Trophoblast cell (in vitro differentiated cells and primary cell): ENCODE results near the gene SGMS1.

Experiments
- DNase-seq, 2 donors: peaks; one replicate each; pipeline ENCODE4 v3.0.0-alpha.2; 2016
- H2AFZ ChIP-seq: 2 replicates; pipeline ENCODE4 v1.6.1; 2013; ENCODE audit warnings: low read length, moderate library complexity, mild to moderate bottlenecking; ENCODE audit not compliant: insufficient read depth, poor library complexity
- H2AK5ac ChIP-seq: 2 replicates; pipeline ENCODE4 v1.6.1; 2013; ENCODE audit warnings: mild to moderate bottlenecking, low read length
- H2BK120ac ChIP-seq: 2 replicates; pipeline ENCODE4 v1.6.1; 2013; ENCODE audit warnings: low read length, mild to moderate bottlenecking, moderate library complexity; ENCODE audit not compliant: insufficient read depth, poor library complexity
- H2BK12ac ChIP-seq: 2 replicates; pipeline ENCODE4 v1.6.1; 2013; ENCODE audit warnings: mild to moderate bottlenecking, low read length, moderate library complexity
- H2BK5ac ChIP-seq: 2 replicates; pipeline ENCODE4 v1.6.1; 2013; ENCODE audit warnings: low read length, low read depth, moderate library complexity, mild to moderate bottlenecking; ENCODE audit not compliant: poor library complexity
- H3K14ac ChIP-seq: 2 replicates; pipeline ENCODE4 v1.6.1; 2013; ENCODE audit warnings: mild to moderate bottlenecking, low read length
- H3K18ac ChIP-seq: 2 replicates; pipeline ENCODE4 v1.6.1; 2013; ENCODE audit warnings: mild to moderate bottlenecking, low read length
- H3K23ac ChIP-seq: 2 replicates; pipeline ENCODE4 v1.6.1; 2013; ENCODE audit warnings: low read length
- H3K27ac ChIP-seq: 2 replicates; pipeline ENCODE4 v1.5.1; 2013; ENCODE audit warnings: low read depth, mild to moderate bottlenecking, inconsistent platforms, low read length, moderate library complexity
- H3K27me3 ChIP-seq: 2 replicates; pipeline ENCODE4 v1.6.1; 2013; ENCODE audit warnings: inconsistent platforms, mild to moderate bottlenecking, low read length, moderate library complexity; ENCODE audit not compliant: insufficient read depth
- H3K36me3 ChIP-seq, 2 experiments: 1 replicate in 1 of 2; 2 replicates in 1 of 2; pipeline ENCODE4 v1.6.1; 2013; ENCODE audit warnings: low read length in 2 of 2, mild to moderate bottlenecking in 2 of 2, moderate library complexity in 1 of 2; ENCODE audit not compliant: insufficient read depth in 2 of 2, control insufficient read depth in 1 of 2
- H3K4ac ChIP-seq: 2 replicates; pipeline ENCODE4 v1.6.1; 2013; ENCODE audit warnings: low read depth, mild to moderate bottlenecking, low read length, moderate library complexity
- H3K4me1 ChIP-seq, 2 experiments: 1 replicate in 1 of 2; 2 replicates in 1 of 2; pipeline ENCODE4 v1.6.1; 2013; ENCODE audit warnings: low read length in 2 of 2, mild to moderate bottlenecking in 2 of 2, moderate library complexity in 1 of 2; ENCODE audit not compliant: insufficient read depth in 2 of 2, control insufficient read depth in 1 of 2
- H3K4me2 ChIP-seq: 2 replicates; pipeline ENCODE4 v1.6.1; 2013; ENCODE audit warnings: inconsistent platforms, mild to moderate bottlenecking, low read length, moderate library complexity
- H3K4me3 ChIP-seq: 2 replicates; pipeline ENCODE4 v1.5.1; 2013; ENCODE audit warnings: mild to moderate bottlenecking, low read depth, low read length, inconsistent platforms
- H3K79me1 ChIP-seq: one replicate; pipeline ENCODE4 v1.6.1; 2013; ENCODE audit warnings: low read length
- H3K79me2 ChIP-seq: 2 replicates; pipeline ENCODE4 v1.6.1; 2013; ENCODE audit warnings: low read length, mild to moderate bottlenecking; ENCODE audit not compliant: control insufficient read depth, insufficient read depth, poor library complexity
- H3K9ac ChIP-seq: 2 replicates; pipeline ENCODE4 v1.6.1; 2013; ENCODE audit warnings: mild to moderate bottlenecking, low read length
- H3K9me3 ChIP-seq: 2 replicates; pipeline ENCODE4 v1.6.1; 2013; ENCODE audit warnings: low read depth, mild to moderate bottlenecking, control low read depth, inconsistent platforms, low read length; ENCODE audit not compliant: insufficient read depth
- H4K12ac ChIP-seq: 2 replicates; pipeline ENCODE4 v1.6.1; 2013; ENCODE audit warnings: low read depth, mild to moderate bottlenecking, low read length, moderate library complexity
- H4K8ac ChIP-seq: 2 replicates; pipeline ENCODE4 v1.6.1; 2013; ENCODE audit warnings: low read depth, mild to moderate bottlenecking, low read length, moderate library complexity
- H4K91ac ChIP-seq: one replicate; pipeline ENCODE4 v1.6.1; 2013; ENCODE audit warnings: low read depth, mild to moderate bottlenecking, low read length, moderate library complexity
- WGBS: extraction: QIAGEN DNeasy Blood & Tissue Kit; methylation state at CpG from one replicate; pipeline ENCODE4 v1.1.7; 2013; ENCODE audit warnings: missing lambda C conversion rate; ENCODE audit not compliant: insufficient read length, insufficient coverage; ENCODE audit errors: extremely low coverage; 5-methylcytosine and 5-hydroxymethylcytosine counted together

SGMS1 gene

GRCh38 chr10:50322077-50322476, 301.7 kb downstream of the SGMS1 start:
- Histone ChIP-seq H3K9ac (no peak overlapping the region), H2BK5ac (no peak overlapping the region), H3K36me3 (no peaks in the 10 kb centered on the region), H2BK120ac (no peak overlapping the region), H3K14ac (no peak overlapping the region), H3K27ac (no peak overlapping the region), H3K79me1 (no peaks in the 10 kb centered on the region), H3K23ac (no peak overlapping the region), H3K4me1 (peaks cover 0 to 3% of the 10 kb centered on the region in 2 experiments), H3K18ac (no peak overlapping the region), H2AFZ (no peak overlapping the region), H3K79me2 (no peaks in the 10 kb centered on the region), H2BK12ac (no peak overlapping the region), H4K12ac (no peak overlapping the region), H3K4ac (no peak overlapping the region), H3K4me2 (no peak overlapping the region), H3K27me3 (no peaks in the 10 kb centered on the region), H4K91ac (no peak overlapping the region), H3K9me3 (no peaks in the 10 kb centered on the region), H2AK5ac (no peak overlapping the region), H4K8ac (no peak overlapping the region), H3K4me3 (no peak overlapping the region)
- WGBS: no CpG with 5 or more reads among the region's 3 CpGs
- DNase-seq: peak; percentile 45 to 66

- no peak overlapping the region for H2AFZ ChIP-seq
- no peaks in the 10 kb centered on the region for H3K79me1 ChIP-seq
- no peak overlapping the region for H2BK12ac ChIP-seq
- H3K18ac ChIP-seq: no peak overlapping the region
- H3K36me3 ChIP-seq: no peaks in the 10 kb centered on the region
- no peak overlapping the region for H3K4me3 ChIP-seq
- H2AK5ac ChIP-seq: no peak overlapping the region
- no peak overlapping the region for H4K8ac ChIP-seq
- H2BK5ac ChIP-seq: no peak overlapping the region
- no peak overlapping the region for H4K91ac ChIP-seq
- DNase-seq: no peak
- no peaks in the 10 kb centered on the region for H3K79me2 ChIP-seq
- no peak overlapping the region for H3K23ac ChIP-seq
- no peak overlapping the region for H3K27ac ChIP-seq
- no peak overlapping the region for H3K14ac ChIP-seq
- no peak overlapping the region for H3K4ac ChIP-seq
- H2BK120ac ChIP-seq: no peak overlapping the region
- H3K27me3 ChIP-seq: no peaks in the 10 kb centered on the region
- H4K12ac ChIP-seq: no peak overlapping the region
- H3K4me2 ChIP-seq: no peak overlapping the region
- no peak overlapping the region for H3K9ac ChIP-seq
- H3K4me1 ChIP-seq: no peaks in the 10 kb centered on the region
- H3K9me3 ChIP-seq: no peaks in the 10 kb centered on the region
Measured at GRCh38 chr10:50318129-50318528, 305.6 kb downstream of the SGMS1 start.

DNA sequence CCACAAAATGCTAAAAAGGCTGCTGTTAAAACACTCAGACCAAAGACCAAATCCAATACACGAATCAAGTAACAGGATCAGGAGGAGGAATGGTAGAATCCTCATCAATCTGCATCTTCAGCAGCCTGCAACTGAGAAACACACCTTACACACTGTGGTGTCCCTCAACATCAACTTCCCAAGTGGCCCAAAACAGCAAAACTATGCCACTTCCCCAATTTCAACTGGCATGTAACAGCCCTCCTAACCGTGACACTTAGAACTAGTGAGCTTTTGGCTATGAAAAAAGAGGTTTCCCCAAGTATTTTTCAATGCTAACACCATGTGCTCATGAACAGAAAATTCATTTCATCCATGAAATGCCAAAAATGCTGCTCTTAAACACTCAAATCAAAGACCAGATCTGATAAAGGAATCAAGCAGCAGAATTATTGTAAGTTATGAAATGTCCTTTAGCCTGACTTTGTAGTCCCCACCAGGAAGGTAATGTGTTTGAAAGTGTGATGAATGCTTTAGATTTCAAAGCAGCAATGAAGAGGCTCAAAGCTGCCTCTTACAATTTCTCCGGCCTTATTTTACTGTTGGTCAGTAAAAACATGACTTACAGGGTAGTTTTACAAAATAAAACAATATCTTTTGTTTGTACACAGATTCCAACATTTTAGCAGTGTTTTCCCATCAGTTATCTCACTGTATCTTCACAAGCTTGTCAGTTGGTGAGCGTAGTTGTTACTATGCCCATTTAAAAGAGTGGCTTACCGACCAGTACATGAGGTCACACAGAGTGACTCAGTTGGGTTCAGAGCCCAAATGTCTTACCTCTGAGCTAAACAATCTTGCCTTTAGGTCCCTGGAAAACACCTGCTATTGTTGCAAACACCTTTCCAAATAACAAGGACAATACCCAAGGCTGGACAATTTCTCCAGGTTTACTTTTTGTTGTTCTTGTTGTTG, 306.8 kb downstream of the SGMS1 start:
- H2AFZ ChIP-seq: no peak overlapping the region
- peak; percentile 67 to 76 for DNase-seq
- H3K18ac ChIP-seq: no peak overlapping the region
- H3K36me3 ChIP-seq: no peaks in the 10 kb centered on the region
- H3K4me1 ChIP-seq: no peaks in the 10 kb centered on the region
- no peak overlapping the region for H2BK120ac ChIP-seq
- no peak overlapping the region for H2AK5ac ChIP-seq
- H4K8ac ChIP-seq: no peak overlapping the region
- H3K4ac ChIP-seq: no peak overlapping the region
- no peak overlapping the region for H3K4me2 ChIP-seq
- no peak overlapping the region for H4K12ac ChIP-seq
- no peak overlapping the region for H3K23ac ChIP-seq
- H3K27ac ChIP-seq: no peak overlapping the region
- WGBS: no CpG with 5 or more reads among the region's 5 CpGs
- no peak overlapping the region for H2BK12ac ChIP-seq
- H3K79me2 ChIP-seq: no peaks in the 10 kb centered on the region
- H3K79me1 ChIP-seq: no peaks in the 10 kb centered on the region
- H3K9me3 ChIP-seq: no peaks in the 10 kb centered on the region
- H3K14ac ChIP-seq: no peak overlapping the region
- H3K27me3 ChIP-seq: no peaks in the 10 kb centered on the region
- H4K91ac ChIP-seq: no peak overlapping the region
- no peak overlapping the region for H3K4me3 ChIP-seq
- H3K9ac ChIP-seq: no peak overlapping the region
- H2BK5ac ChIP-seq: no peak overlapping the region

DNA sequence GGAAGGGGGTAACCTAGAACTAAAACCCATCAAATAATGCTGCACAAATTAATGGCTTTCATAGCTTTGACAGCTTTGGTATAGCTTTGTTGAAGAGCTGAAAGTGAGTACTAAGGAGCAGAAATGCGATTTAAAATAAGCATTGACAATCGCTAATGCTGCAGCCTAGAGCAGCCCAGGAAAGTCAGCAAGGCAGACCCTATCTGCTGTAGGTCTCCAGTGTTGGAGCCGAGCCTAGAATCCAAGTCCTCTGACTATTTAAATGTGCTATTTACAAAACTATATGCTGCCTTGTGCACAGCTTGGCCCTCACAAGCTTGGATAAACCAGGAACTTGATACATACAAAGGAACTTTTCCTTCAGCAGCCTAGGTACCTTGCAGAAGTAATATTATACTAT, 307.6 kb downstream of the SGMS1 start:
- Histone ChIP-seq H4K12ac (no peak overlapping the region), H3K4me3 (no peak overlapping the region), H3K4me2 (no peak overlapping the region), H4K91ac (no peak overlapping the region), H3K23ac (no peak overlapping the region), H2BK5ac (no peak overlapping the region), H3K79me1 (no peaks in the 10 kb centered on the region), H4K8ac (no peak overlapping the region), H3K27me3 (no peaks in the 10 kb centered on the region), H3K27ac (no peak overlapping the region), H3K18ac (no peak overlapping the region), H3K14ac (no peak overlapping the region), H2AFZ (no peak overlapping the region), H3K4ac (no peak overlapping the region), H2BK12ac (no peak overlapping the region), H3K79me2 (no peaks in the 10 kb centered on the region), H3K9ac (no peak overlapping the region), H3K9me3 (no peaks in the 10 kb centered on the region), H2AK5ac (no peak overlapping the region), H2BK120ac (no peak overlapping the region), H3K36me3 (no peaks in the 10 kb centered on the region), H3K4me1 (no peaks in the 10 kb centered on the region)
- DNase-seq: no peak
- no CpG with 5 or more reads among the region's 3 CpGs for WGBS
